KG1 (cell line): ENCODE results near the gene TMEM185A.
"Not testable (repeated sequence)": the region's sequence is repeated elsewhere in the genome, so short reads cannot be mapped to it uniquely, and the experiment has no call there.

Experiments
- DNase-seq: peaks from one replicate; lab custom pipeline; 2025; lab: John Stamatoyannopoulos, UW

The TMEM185A gene

GRCh38 chrX:149631234-149632165 lies at the start of gene TMEM185A:
TSS of gene TMEM185A (minus strand) at chrX:149631792. CDS start at chrX:149631580, 212 bp downstream.
- peak; percentile 7 for DNase-seq

- no peak for DNase-seq
Observed at GRCh38 chrX:149681182-149681581, 49.6 kb upstream of the TMEM185A start.

GRCh38 chrX:149679164-149679678 lies 47.6 kb upstream of the TMEM185A start:
- DNase-seq: not testable (repeated sequence)

- DNase-seq: not testable (repeated sequence)
Observed at GRCh38 chrX:149675554-149675953, 44.0 kb upstream of the TMEM185A start.

DNA sequence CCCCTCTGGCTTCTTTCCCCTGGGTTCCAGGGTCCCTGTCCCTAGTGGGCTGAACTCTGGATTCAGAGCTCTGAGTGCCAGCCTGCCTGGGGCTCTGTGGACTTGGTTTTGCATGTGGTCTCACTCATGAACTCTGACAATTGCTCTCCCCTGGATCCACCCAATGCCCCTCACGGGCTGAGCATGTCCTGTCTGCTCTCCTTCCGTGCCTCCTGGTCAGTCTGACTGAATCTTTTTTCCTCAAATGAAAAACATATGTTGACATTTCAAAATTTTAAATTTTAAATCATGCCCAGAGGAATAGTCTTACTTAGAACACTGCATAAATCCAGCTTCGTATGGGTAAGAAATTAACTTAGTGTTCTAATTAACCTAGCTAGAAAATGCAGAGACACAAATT lies 43.5 kb upstream of the TMEM185A start:
- not testable (repeated sequence) for DNase-seq

DNA sequence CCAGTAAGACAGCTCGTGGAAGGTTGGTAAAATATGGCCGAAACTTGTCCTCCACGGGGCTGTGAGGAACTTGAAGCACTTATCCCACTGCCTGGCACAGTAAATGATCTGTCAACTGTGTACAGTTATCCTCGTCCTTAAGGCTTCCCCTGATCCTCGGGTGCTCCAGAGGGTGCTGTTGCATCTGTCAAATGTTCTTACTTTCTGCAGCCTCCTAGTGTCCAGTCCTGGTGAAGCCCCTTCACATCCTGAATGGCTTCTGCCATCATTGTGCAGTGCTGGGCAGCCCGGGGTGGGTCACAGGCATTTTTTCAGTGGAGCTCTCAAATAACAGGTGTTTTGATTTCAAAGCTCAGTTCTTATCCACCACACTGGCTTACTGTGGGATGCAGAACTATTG lies 29.0 kb upstream of the TMEM185A start:
- DNase-seq: not testable (repeated sequence)

DNA sequence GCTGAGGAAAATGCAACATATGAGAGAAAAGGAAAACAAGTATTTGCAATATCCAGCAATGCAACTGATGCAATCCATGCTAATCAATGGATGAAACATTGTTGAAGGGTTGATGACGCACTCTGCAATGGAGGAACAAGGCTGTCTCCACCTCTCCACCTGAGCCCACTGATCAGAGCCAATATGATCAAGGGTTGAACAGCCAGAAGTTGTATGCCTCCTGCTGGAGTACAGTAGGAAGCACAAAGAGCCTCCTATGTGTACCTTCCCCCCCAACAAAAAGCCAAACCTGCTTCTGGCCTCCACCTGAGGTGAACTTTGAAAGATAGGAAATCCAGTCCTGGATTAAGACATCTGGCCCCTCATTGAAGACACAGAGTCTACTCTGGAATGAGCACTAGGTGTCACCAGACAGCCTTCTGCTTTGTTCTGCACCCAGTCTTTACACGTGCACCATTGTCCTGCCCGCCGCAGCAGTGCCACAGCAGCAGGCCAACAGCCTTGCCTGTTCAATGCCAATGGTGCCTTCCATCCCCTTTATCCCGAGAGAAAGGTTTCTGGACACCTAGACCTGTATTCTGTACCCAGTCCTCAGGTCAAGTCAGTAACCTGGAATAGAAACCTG lies 24.8 kb upstream of the TMEM185A start:
- not testable (repeated sequence) for DNase-seq

- no peak for DNase-seq
Observed at GRCh38 chrX:149652232-149652981, 20.8 kb upstream of the TMEM185A start.

- DNase-seq: no peak
Observed at GRCh38 chrX:149650162-149650561, 18.6 kb upstream of the TMEM185A start.

DNA sequence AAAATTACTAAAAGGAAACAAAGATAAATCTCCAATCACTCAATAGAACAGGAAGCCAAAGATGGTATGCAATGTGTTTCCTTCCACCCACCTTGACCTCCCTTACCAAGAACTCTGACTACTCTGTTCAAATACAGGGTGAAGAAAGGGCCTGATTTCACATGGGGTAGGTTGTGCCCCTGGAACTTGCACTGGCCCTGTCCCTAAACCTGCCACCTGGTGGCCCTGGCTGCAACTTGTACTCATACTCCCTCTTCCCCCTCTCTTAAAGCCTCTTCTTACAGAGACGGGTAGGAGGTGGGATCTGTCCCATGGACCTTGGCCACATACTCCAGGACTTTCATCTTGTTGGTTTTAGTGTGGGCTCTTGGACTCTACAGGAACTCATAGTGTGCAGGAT lies 17.3 kb upstream of the TMEM185A start:
- DNase-seq: no peak

DNA sequence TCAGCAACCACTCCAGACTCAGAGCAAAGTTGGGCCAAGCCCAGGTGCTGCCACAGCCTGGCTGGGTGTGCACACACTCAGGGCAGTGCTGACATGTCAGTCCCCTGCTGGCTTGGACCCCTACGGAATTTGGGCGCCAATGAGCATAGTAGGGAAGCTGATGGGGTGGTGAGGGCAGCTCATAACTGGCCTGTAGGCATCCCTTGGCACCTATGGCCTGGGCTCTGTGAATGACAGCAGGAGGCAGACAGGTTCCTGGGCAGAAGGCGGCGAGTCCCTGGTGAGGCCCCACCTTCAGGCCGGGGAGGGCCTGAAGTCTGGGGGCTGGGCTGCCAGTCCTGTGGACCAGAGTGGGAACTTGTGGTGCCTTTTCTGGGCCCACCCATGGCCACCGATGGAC lies 15.9 kb upstream of the TMEM185A start:
- no peak for DNase-seq

- DNase-seq: no peak
Observed at GRCh38 chrX:149643496-149643895, 11.9 kb upstream of the TMEM185A start.

GRCh38 chrX:149641835-149642234 lies 10.2 kb upstream of the TMEM185A start:
- DNase-seq: no peak

GRCh38 chrX:149641432-149641831 lies 9.8 kb upstream of the TMEM185A start:
- DNase-seq: no peak

- no peak for DNase-seq
Observed at GRCh38 chrX:149639568-149639967, 8.0 kb upstream of the TMEM185A start.

- DNase-seq: no peak
Observed at GRCh38 chrX:149638860-149639259, 7.3 kb upstream of the TMEM185A start.

- DNase-seq: no peak
Observed at GRCh38 chrX:149633511-149633910, 1.9 kb upstream of the TMEM185A start.

DNA sequence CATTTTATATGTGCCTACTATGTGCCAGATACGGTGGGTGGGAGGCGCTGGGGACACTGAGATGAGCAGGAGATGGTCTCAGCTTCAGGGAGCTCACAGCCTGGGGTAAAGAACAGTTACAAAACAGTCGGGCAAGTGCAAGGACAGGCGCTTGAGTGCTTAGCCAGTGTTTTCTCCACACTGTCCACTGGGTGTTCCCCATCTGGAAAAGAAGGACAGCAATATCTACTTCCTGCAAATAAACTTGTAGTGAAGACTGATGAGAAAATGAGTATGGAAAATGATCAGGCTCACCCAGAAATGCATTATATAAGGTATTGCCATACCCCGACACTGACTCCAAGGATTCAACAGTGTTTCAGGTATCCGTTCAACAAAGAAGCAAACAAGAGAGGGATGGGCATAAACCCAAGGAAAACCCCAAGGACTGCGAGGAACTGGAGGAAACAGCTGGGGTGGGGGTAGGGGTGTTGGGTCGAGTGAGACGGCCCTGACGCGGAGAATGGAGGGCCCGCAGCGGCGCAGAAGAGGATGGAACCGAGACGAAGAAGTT lies 835 bp downstream of the TMEM185A start:
- no peak for DNase-seq

DNA sequence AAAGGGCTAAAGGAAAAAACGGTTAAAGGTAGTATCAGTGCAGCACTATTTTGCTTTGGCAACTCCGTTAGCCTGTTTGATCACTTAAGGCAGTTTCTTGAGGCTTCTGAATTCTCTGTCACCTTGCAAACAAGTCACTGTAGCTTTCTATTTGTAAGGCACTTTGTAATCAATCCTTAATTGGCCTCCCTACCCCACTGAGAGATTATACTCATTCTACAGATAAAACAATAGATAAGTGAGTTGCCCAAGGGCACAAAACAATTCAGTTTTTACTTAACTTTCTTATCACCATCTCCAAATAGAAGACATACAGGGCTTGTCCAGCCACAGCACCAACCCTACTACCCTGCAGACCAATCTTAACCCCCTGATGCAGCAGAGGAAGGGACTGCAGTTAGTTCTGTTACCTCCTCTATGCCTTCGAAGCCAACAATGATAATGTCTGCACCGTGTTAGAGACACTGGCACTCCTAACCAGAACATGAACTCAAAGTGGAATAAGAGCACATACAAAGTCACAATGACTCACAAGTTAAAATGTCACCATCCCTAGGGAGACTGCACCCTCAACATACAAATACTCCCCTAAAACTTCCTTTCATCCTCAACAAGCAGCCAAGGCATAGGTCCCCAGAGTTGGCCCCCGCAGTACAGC lies 1.7 kb downstream of the TMEM185A start:
- DNase-seq: no peak

DNA sequence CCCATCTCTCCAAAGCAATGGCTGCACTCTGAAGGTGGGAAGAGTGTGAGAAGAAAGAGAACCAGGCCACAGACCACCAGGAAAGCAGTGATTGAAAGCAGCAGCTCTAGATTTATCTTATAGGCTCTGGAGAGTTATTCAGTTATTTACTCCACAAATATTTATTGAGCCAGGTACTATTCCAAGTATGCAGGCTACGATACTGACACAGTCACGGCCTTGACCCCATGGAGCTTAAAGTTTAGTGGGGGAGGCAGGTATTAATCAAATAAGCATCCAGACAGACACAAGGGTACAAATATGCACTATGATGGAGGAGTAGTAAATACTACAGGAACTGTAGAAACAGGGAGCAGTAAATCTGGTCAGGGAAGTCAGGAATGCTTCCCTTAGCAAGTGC lies 2.8 kb downstream of the TMEM185A start:
- DNase-seq: no peak

GRCh38 chrX:149628280-149628679 lies 3.3 kb downstream of the TMEM185A start:
- no peak for DNase-seq
